ENCODE data around the gene NR2E3. TPM values are rescaled to one million over a fixed set of nuclear protein-coding genes. Genes with fewer than 3 reads are reported as not detected.

NR2E3 gene
- total RNA-seq, 2 experiments from 2014 or later, result not detected

DNA sequence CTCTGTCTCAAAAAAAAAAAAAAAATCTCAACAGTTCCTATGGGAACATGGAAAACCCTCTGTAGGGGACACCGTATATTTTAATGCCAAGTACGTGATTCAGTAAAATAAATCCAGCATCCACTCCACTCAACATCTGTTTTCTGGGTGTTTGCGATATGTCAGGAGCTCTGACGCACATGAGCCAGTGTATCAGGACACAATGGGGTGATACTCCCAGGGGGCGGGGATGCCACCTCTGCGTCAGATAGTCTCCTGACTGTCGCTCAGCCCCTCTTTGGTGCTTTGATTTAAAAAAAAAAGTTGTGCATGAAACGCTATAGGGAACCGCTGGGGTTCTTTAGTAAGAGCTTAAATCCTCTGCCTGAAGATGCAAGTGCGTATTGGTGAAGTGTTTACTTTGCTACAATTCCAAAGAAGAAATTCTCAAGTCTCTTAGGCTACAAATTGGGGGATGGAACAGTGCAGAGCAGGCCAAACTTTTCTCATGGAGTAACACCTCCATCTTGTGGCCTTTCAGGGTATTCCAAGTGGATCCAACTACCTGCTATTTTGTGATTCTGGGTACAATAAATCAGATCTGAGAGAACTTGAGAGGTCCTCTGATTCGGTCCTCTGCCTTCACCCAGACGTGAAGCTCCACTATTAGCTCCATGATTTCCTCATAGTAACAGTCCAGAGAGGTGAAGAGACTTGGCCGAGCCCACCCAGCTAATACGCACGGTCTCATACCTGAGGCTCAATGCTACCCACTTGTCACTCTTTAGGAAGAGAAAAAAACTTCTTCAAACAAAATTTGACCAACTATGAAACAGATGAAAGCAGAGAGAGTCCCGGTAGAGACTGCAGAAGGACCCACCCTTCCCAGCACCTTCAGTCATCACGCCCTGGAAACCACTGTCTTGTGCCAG, 9.3 kb upstream of the NR2E3 start:
- Mint-ChIP-seq H3K4me1 (peaks cover 1% of the 10 kb centered on the region), H3K36me3 (no peaks in the 10 kb centered on the region), H3K27ac (no peak overlapping the region), H3K9me3 (ENCODE audit: low read depth) (no peaks in the 10 kb centered on the region), H3K27me3 (peaks cover 18% of the 10 kb centered on the region), H3K4me3 (no peak overlapping the region)
- peak; percentile 47 for ATAC-seq
- CTCF ChIA-PET, result interaction anchor here (0.7 to 5.0 kb wide), 12 partner anchors 9 to 365 kb away, joined by 3 to 35 read pairs (median 4); no protein-coding TSS in a partner anchor
- DNase-seq, result peak; percentile 51

DNA sequence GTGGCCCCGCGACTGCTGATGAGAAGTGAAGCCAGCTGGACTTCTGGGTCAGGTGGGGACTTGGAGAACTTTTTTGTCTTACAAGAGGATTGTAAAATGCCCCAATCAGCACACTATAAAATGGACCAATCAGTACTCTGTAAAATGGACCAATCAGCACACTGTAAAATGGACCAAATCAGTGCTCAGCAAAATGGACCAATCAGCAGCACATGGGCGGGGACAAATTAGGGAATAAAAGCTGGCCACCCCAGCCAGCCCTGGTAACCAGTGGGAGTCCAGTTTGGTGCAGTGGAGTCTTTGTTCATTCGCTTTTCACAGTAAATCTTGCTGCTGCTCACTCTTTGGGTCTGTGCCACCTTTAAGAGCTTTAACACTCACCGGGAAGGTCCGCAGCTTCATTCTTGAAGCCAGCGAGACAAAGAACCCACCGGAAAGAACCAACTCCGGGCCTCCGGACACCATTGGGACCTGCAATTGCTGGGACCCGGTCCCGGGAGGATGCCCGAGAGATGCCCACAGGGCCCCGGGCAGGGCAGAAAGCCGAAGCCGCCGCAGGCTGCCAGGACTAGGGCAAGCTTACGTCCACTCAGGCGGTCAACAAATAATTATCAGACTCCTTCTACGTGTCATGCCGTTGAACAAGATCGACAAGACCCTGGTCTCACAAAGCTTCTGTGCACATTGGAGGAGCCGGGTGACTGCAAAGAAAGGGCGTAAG, 8.3 kb upstream of the NR2E3 start:
- CTCF ChIA-PET, result interaction anchor here (0.9 to 5.0 kb wide), 12 partner anchors 10 to 364 kb away, joined by 3 to 35 read pairs (median 4); no protein-coding TSS in a partner anchor
- Mint-ChIP-seq H3K36me3 (no peaks in the 10 kb centered on the region), H3K4me3 (no peak overlapping the region), H3K27ac (no peak overlapping the region), H3K27me3 (peaks cover 16% of the 10 kb centered on the region), H3K4me1 (peaks cover 1% of the 10 kb centered on the region), H3K9me3 (ENCODE audit: low read depth) (no peaks in the 10 kb centered on the region)
- no peak for DNase-seq
- no peak for ATAC-seq

DNA sequence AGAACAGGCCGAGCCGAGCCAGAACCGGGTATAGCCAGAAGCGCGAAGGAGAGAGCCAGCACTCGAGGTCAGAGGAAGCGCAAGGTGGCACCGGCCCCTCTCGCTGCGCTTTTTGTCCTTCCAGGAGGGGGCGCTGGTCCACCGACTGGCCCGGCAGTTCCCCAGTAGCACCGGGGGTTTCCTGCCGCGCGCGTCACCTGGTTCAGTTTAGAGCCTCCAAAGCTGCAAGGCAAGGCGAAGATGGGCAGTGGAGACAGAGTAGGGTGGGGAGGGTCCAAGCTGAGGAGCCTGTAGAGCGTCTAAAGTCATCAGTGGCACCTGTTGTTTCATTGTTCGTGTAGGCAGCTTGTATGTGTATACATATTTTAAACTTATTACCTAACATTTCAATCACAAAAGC, 7.6 kb upstream of the NR2E3 start:
- Mint-ChIP-seq H3K36me3 (no peaks in the 10 kb centered on the region), H3K27ac (no peak overlapping the region), H3K9me3 (ENCODE audit: low read depth) (no peaks in the 10 kb centered on the region), H3K27me3 (peaks cover 15% of the 10 kb centered on the region), H3K4me1 (peaks cover 1% of the 10 kb centered on the region), H3K4me3 (no peak overlapping the region)
- CTCF ChIA-PET, result interaction anchor here (1.2 to 5.0 kb wide), 9 partner anchors 13 to 354 kb away, joined by 3 to 35 read pairs (median 11); no protein-coding TSS in a partner anchor
- DNase-seq, result peak; percentile 65
- ATAC-seq, result peak; percentile 61

DNA sequence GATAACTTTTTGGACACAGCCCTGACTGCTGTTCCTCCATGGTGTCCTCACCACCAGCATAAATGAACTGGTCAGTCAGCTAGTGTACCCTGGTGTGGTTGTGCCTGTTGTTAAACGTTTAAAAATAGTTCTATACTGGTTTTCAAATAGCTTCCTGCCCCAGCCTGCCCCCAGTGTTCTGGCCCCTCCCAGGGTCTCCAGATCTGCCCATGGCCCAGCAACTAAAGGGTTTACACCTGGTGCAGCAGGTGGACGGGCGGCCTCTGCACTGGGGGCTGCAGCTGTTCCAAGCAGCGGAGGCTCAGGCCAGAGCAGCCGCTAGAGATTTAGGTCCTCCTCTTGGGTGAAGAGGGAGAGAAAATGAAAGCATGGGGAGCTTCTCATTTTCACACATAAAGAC, 6.1 kb upstream of the NR2E3 start:
- CTCF ChIA-PET, result interaction anchor here (0.8 to 5.0 kb wide), 3 partner anchors 51 to 352 kb away, joined by 3 to 35 read pairs (median 7); no protein-coding TSS in a partner anchor
- peaks cover 1% of the 10 kb centered on the region for H3K4me1 Mint-ChIP-seq
- H3K27ac Mint-ChIP-seq, result no peak overlapping the region

DNA sequence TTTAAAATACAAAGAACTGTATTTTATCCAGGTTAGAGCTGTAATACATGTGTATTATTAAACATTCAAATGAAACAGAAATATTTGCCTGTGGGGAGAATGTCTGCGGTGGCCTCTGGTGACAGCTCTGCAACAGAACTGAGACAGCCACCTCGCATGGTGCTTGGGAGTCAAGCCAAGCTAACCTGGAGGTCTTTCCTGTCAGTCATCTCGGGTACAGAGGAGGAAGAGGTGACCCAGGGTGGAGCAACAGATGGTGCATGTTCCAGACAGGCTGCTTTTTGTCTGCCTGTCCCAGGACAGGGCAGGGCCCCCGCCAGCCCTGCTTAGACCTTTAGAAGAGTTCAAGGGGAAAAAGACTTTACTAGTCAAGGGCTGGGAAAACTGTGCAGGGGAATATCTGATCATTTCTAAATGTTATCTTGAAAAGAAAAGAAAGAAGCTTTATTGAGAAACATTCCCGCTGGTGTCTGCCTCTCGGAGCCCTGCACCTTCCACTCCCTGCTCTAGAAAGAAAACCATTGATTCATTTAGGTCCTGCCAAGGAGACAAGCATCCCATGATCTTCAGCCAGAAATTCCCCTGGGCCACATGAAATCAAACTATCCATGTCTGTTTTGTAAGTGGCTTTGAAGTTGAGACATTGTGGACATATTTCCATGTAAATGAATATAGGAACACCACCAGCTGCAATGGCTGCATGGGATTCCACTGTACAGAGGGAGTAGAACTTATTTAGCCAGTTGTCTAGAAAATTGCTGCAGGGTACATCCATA, 5.5 kb upstream of the NR2E3 start:
- peaks cover 10% of the 10 kb centered on the region for H3K27me3 Mint-ChIP-seq
- peaks cover 1% of the 10 kb centered on the region for H3K4me1 Mint-ChIP-seq
- H3K36me3 Mint-ChIP-seq, result no peaks in the 10 kb centered on the region
- no peaks in the 10 kb centered on the region for H3K9me3 Mint-ChIP-seq (ENCODE audit: low read depth)
- DNase-seq, result no peak
- CTCF ChIA-PET, result interaction anchor here (0.8 to 5.0 kb wide), 3 partner anchors 52 to 351 kb away, joined by 3 to 35 read pairs (median 7); no protein-coding TSS in a partner anchor
- no peak for ATAC-seq
- no peak overlapping the region for H3K27ac Mint-ChIP-seq
- H3K4me3 Mint-ChIP-seq, result no peak overlapping the region

More for the DNA sequence above, 6.1 kb upstream of the NR2E3 start:
- H3K36me3 Mint-ChIP-seq, result no peaks in the 10 kb centered on the region
- H3K27me3 Mint-ChIP-seq, result peaks cover 11% of the 10 kb centered on the region
- no peaks in the 10 kb centered on the region for H3K9me3 Mint-ChIP-seq (ENCODE audit: low read depth)
- DNase-seq (no peak), ATAC-seq (no peak)
- no peak overlapping the region for H3K4me3 Mint-ChIP-seq

DNA sequence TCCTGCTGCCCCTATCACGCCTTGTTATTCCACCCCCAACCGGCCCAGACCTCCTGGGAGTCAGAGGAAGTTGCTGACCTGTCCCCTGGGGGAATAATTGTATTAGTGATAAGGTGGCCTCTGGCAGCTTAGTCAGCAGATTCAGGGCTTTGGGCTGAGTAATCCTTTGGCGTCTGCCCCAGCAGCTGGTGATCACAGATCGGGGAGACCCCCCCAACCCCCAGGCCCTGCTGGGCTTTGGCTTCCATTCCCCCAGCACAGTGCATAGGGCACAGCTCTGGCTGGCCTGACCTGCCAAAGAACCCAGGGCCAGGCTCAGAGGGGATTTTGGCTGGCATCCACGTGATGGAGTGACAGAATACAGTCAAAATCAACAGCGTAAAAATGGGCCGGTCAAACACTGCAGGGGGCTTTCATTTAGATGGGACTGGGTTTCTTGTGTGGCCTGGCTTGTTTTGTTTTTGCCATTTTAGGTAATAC, 3.9 kb upstream of the NR2E3 start:
- DNase-seq (no peak), ATAC-seq (no peak)
- Mint-ChIP-seq H3K36me3 (no peaks in the 10 kb centered on the region), H3K27ac (no peak overlapping the region), H3K4me3 (no peak overlapping the region), H3K4me1 (peaks cover 1% of the 10 kb centered on the region), H3K9me3 (ENCODE audit: low read depth) (no peaks in the 10 kb centered on the region), H3K27me3 (peaks cover 3% of the 10 kb centered on the region)
- CTCF ChIA-PET, result no interaction called here

DNA sequence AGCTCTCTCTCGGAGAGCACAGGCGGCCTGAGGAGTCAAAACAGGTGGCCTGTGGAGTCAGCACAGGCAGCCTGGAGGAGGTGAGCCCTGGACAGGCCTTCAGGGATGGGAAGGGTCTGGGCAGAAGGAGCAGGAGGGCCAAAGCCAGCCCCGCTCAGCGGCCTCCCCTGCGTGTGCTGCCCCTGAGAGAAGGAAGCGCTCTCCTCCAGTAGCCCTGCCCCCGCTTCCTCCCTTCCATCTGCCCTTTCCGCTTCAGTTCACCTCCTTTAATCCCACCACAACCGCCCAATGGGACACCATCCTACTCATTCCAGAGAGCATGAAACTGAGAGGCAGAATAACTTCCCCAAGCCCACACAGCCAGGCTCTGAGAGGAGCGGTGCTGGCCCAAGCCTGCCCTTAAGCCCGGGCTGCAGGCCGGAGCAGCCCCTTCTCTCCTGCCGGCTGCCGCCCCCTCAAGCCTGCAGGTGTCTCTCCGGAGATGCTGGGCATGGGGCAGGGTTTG, 3.2 kb upstream of the NR2E3 start:
- Mint-ChIP-seq H3K27me3 (peaks cover 3% of the 10 kb centered on the region), H3K9me3 (ENCODE audit: low read depth) (no peaks in the 10 kb centered on the region), H3K4me1 (peaks cover 1% of the 10 kb centered on the region), H3K36me3 (no peaks in the 10 kb centered on the region), H3K27ac (no peak overlapping the region), H3K4me3 (no peak overlapping the region)
- DNase-seq, result no peak
- no peak for ATAC-seq
- CTCF ChIA-PET, result interaction anchor here (1.3 kb wide), 1 partner anchor 64 kb away, joined by 4 read pairs; no protein-coding TSS in a partner anchor

DNA sequence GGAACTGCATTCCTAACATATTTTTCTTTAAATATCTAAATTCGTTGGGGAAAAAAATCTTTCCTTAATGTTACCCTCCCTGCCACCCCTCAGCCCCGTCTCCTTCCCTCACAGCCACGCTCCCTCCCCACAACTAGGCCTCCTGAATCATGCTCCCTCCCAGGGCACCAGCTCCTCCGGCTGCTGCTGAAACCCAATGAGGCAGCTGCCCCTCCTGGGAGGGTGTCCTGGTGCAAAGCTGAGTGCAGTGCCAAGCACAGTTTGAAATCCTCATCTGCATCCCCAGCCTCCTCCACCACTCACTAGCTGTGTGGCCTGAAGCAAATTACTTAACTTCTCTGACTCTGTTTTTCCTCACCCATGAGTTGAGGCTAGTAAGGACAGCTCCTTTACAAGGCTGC, 2.7 kb upstream of the NR2E3 start:
- Mint-ChIP-seq H3K9me3 (ENCODE audit: low read depth) (no peaks in the 10 kb centered on the region), H3K27me3 (no peaks in the 10 kb centered on the region), H3K4me3 (no peak overlapping the region), H3K27ac (no peak overlapping the region), H3K4me1 (no peaks in the 10 kb centered on the region), H3K36me3 (no peaks in the 10 kb centered on the region)
- DNase-seq, result no peak
- CTCF ChIA-PET, result interaction anchor here (1.3 kb wide), 1 partner anchor 64 kb away, joined by 4 read pairs; no protein-coding TSS in a partner anchor
- ATAC-seq, result no peak

DNA sequence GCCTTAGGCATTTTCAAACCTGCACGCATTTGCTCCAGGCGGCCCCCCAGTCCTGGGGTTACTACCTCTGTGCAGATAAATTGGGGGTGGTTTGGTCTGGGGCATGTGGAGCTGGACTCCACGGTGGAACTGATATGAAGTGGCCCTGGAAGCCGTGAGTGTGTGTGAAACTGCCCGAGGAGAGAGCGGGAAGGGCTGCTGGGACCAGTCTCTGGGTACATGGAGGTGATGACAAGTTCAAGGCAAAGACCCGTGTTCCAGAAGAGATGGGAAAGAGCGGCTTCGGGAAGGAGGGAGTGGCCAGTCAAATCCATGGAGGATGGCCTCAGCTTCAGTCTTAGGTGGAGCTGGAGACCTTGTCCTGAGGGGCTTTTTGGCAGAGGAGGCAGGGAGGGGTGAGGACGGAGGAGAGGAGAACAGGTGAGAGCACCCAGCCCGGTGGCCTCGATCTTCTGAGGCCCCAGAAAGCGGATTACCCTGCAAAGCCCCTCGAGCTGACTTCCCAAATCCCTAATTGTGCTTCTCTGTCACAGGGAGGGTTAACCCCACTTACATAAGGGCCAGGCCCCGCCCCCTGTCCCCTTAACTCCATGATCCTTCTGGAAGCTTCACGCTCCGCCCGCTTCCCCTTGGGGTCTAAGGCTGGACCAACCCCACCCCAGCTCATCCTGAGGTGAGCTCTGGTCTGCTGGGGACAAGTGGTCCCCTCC, 1.9 kb upstream of the NR2E3 start:
- CTCF ChIA-PET, result interaction anchor here (1.3 kb wide), 1 partner anchor 65 kb away, joined by 4 read pairs; no protein-coding TSS in a partner anchor
- Mint-ChIP-seq H3K27me3 (no peaks in the 10 kb centered on the region), H3K27ac (no peak overlapping the region), H3K9me3 (ENCODE audit: low read depth) (no peaks in the 10 kb centered on the region), H3K4me3 (no peak overlapping the region), H3K36me3 (no peaks in the 10 kb centered on the region), H3K4me1 (no peaks in the 10 kb centered on the region)
- no peak for DNase-seq
- ATAC-seq, result no peak

DNA sequence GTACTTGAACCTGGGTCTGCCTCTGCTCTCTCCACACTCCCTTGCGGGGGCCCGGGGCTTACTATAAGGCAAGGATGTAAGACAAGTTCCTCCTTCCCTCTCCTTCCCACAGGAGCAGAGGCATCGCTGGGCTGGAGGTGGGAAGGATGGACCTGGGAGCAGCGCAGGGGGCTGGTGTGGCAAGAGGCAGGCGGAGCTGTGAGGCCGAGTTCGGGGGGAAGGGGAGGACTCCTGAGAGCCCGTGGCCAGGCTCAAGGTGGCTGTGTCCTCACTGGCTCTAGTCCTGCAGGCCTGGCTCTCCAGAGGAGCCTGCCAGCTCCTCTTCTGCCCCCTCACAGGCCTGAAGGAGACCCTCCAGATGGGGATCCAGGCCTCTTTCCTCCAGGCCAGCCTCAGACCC, 1.0 kb upstream of the NR2E3 start:
- CTCF ChIA-PET, result no interaction called here
- DNase-seq (no peak), ATAC-seq (no peak)
- Mint-ChIP-seq H3K36me3 (no peaks in the 10 kb centered on the region), H3K4me3 (no peak overlapping the region), H3K27ac (no peak overlapping the region), H3K27me3 (no peaks in the 10 kb centered on the region), H3K9me3 (ENCODE audit: low read depth) (no peaks in the 10 kb centered on the region), H3K4me1 (no peaks in the 10 kb centered on the region)

DNA sequence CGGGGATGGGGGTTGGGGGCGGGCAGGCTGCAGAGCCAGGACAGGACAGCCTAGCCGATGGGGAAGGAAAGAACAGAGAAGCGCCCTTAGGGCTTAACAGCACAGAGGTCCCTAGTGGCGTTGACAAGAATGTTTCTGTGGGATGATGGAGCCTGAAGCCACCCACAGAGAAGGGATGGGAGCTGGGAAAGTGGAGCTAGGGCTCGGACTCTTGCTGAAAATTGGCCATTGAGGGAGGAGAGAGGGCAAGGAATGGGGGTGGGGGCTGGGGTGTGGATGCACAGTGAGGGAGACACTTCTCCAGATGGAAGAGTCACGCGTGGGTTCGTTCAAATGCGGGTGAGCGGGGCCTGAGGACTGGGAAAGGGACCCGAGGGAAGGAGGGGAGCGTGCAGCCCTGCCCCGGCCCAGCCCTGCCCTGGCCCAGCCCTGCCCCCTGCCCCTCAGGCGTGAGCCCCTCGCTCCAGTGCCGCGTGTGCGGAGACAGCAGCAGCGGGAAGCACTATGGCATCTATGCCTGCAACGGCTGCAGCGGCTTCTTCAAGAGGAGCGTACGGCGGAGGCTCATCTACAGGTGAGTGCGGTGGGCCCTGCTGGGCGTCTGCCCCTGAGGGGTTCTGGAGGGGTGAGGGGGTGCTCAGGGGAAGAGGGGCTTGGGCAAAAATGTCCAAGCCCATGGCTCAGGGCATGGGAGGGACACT, 832 bp downstream of the NR2E3 start:
- Mint-ChIP-seq H3K9me3 (ENCODE audit: low read depth) (no peaks in the 10 kb centered on the region), H3K36me3 (no peaks in the 10 kb centered on the region), H3K27ac (no peak overlapping the region), H3K27me3 (no peaks in the 10 kb centered on the region), H3K4me1 (no peaks in the 10 kb centered on the region), H3K4me3 (no peak overlapping the region)
- DNase-seq (no peak), ATAC-seq (no peak)
- CTCF ChIA-PET, result no interaction called here

All from activated CD8-positive, alpha-beta memory T cell treated with anti-CD3 and anti-CD28 coated beads, Interleukin-2, amount 10 ng/mL, durations not matched to agents 7 days and 5 days (primary cell).